Measurements from ENCODE around the gene INPP4A. TPM values are rescaled to one million over a fixed set of nuclear protein-coding genes. Genes with fewer than 3 reads are reported as not detected.

INPP4A gene
- total RNA-seq, 2 experiments from 2014 or later, result 147 to 159 TPM

- Mint-ChIP-seq H3K27ac (peak overlapping the region; percentile 84), H3K27me3 (no peaks in the 10 kb centered on the region), H3K9me3 (no peaks in the 10 kb centered on the region), H3K4me1 (peaks cover 84% of the 10 kb centered on the region), H3K4me3 (peak overlapping the region; percentile 81), H3K36me3 (peaks cover 16% of the 10 kb centered on the region)
- ATAC-seq (ENCODE audit: low read depth) (no peak), DNase-seq (no peak)
- POLR2A ChIA-PET, result interaction anchor here (13.6 kb wide), 1 partner anchor 21 kb away, joined by 171 read pairs; no protein-coding TSS in a partner anchor
Observed at GRCh38 chr2:98485453-98485755, 40.7 kb downstream of the INPP4A start.

- ATAC-seq (ENCODE audit: low read depth), result no peak
- Mint-ChIP-seq H3K4me3 (peak overlapping the region; percentile 11), H3K4me1 (peaks cover 78% of the 10 kb centered on the region), H3K36me3 (peaks cover 22% of the 10 kb centered on the region), H3K9me3 (no peaks in the 10 kb centered on the region), H3K27me3 (no peaks in the 10 kb centered on the region), H3K27ac (peak overlapping the region; percentile 12)
- POLR2A ChIA-PET, result interaction anchor here (1.3 to 13.6 kb wide), 3 partner anchors 16 to 22 kb away, joined by 3 to 171 read pairs (median 11); no protein-coding TSS in a partner anchor
- DNase-seq, result no peak
Observed at GRCh38 chr2:98486374-98486981, 41.8 kb downstream of the INPP4A start.

GRCh38 chr2:98487101-98487805 lies 42.6 kb downstream of the INPP4A start:
- peaks cover 29% of the 10 kb centered on the region for H3K36me3 Mint-ChIP-seq
- POLR2A ChIA-PET, result interaction anchor here (0.8 to 13.6 kb wide), 8 partner anchors 8 to 33 kb away, joined by 3 to 171 read pairs (median 5); no protein-coding TSS in a partner anchor
- H3K27ac Mint-ChIP-seq, result no peak overlapping the region
- no peak for DNase-seq
- no peaks in the 10 kb centered on the region for H3K9me3 Mint-ChIP-seq
- no peak overlapping the region for H3K4me3 Mint-ChIP-seq
- H3K4me1 Mint-ChIP-seq, result peaks cover 74% of the 10 kb centered on the region
- no peaks in the 10 kb centered on the region for H3K27me3 Mint-ChIP-seq
- ATAC-seq (ENCODE audit: low read depth), result no peak

- Mint-ChIP-seq H3K27me3 (no peaks in the 10 kb centered on the region), H3K27ac (peak overlapping the region; percentile 58), H3K4me3 (no peak overlapping the region), H3K36me3 (peaks cover 31% of the 10 kb centered on the region), H3K4me1 (peaks cover 72% of the 10 kb centered on the region), H3K9me3 (no peaks in the 10 kb centered on the region)
- DNase-seq (no peak), ATAC-seq (ENCODE audit: low read depth) (peak; percentile 40)
- POLR2A ChIA-PET, result interaction anchor here (0.8 to 2.5 kb wide), 7 partner anchors 8 to 33 kb away, joined by 3 to 15 read pairs (median 3); no protein-coding TSS in a partner anchor
Observed at GRCh38 chr2:98487806-98488189, 43.1 kb downstream of the INPP4A start.

- DNase-seq (no peak), ATAC-seq (ENCODE audit: low read depth) (no peak)
- peaks cover 34% of the 10 kb centered on the region for H3K36me3 Mint-ChIP-seq
- H3K4me1 Mint-ChIP-seq, result peaks cover 73% of the 10 kb centered on the region
- no peaks in the 10 kb centered on the region for H3K27me3 Mint-ChIP-seq
- peak overlapping the region; percentile 58 for H3K27ac Mint-ChIP-seq
- H3K9me3 Mint-ChIP-seq, result no peaks in the 10 kb centered on the region
- H3K4me3 Mint-ChIP-seq, result no peak overlapping the region
- POLR2A ChIA-PET, result interaction anchor here (0.7 to 2.5 kb wide), 5 partner anchors 9 to 121 kb away, joined by 3 to 15 read pairs (median 7); no protein-coding TSS in a partner anchor
Observed at GRCh38 chr2:98488252-98488651, 43.6 kb downstream of the INPP4A start.

GRCh38 chr2:98489486-98489885 lies 44.8 kb downstream of the INPP4A start:
- H3K9me3 Mint-ChIP-seq, result peaks cover 5% of the 10 kb centered on the region
- peaks cover 60% of the 10 kb centered on the region for H3K4me1 Mint-ChIP-seq
- H3K4me3 Mint-ChIP-seq, result no peak overlapping the region
- ATAC-seq (ENCODE audit: low read depth) (no peak), DNase-seq (no peak)
- H3K27me3 Mint-ChIP-seq, result no peaks in the 10 kb centered on the region
- peaks cover 38% of the 10 kb centered on the region for H3K36me3 Mint-ChIP-seq
- POLR2A ChIA-PET, result interaction anchor here (2.4 kb wide), 1 partner anchor 10 kb away, joined by 7 read pairs; no protein-coding TSS in a partner anchor
- H3K27ac Mint-ChIP-seq, result no peak overlapping the region

GRCh38 chr2:98489971-98490962 lies 45.6 kb downstream of the INPP4A start:
- Mint-ChIP-seq H3K4me3 (no peak overlapping the region), H3K27me3 (no peaks in the 10 kb centered on the region), H3K36me3 (peaks cover 44% of the 10 kb centered on the region), H3K27ac (peak overlapping the region; percentile 8), H3K4me1 (peaks cover 52% of the 10 kb centered on the region), H3K9me3 (peaks cover 8% of the 10 kb centered on the region)
- POLR2A ChIA-PET, result interaction anchor here (2.4 kb wide), 1 partner anchor 11 kb away, joined by 7 read pairs; no protein-coding TSS in a partner anchor
- ATAC-seq (ENCODE audit: low read depth) (no peak), DNase-seq (no peak)

GRCh38 chr2:98492441-98492840 lies 47.8 kb downstream of the INPP4A start:
- H3K36me3 Mint-ChIP-seq, result peaks cover 60% of the 10 kb centered on the region
- peaks cover 25% of the 10 kb centered on the region for H3K9me3 Mint-ChIP-seq
- no peak overlapping the region for H3K27ac Mint-ChIP-seq
- peaks cover 40% of the 10 kb centered on the region for H3K4me1 Mint-ChIP-seq
- DNase-seq (no peak), ATAC-seq (ENCODE audit: low read depth) (no peak)
- POLR2A ChIA-PET, result interaction anchor here (1.5 kb wide), 1 partner anchor 27 kb away, joined by 3 read pairs; no protein-coding TSS in a partner anchor
- no peaks in the 10 kb centered on the region for H3K27me3 Mint-ChIP-seq
- no peak overlapping the region for H3K4me3 Mint-ChIP-seq

- H3K4me3 Mint-ChIP-seq, result no peak overlapping the region
- peaks cover 76% of the 10 kb centered on the region for H3K36me3 Mint-ChIP-seq
- no peak overlapping the region for H3K27ac Mint-ChIP-seq
- DNase-seq (no peak), ATAC-seq (ENCODE audit: low read depth) (no peak)
- peaks cover 30% of the 10 kb centered on the region for H3K9me3 Mint-ChIP-seq
- H3K27me3 Mint-ChIP-seq, result no peaks in the 10 kb centered on the region
- POLR2A ChIA-PET, result interaction anchor here (0.6 kb wide), 1 partner anchor 84 kb away, joined by 3 read pairs; no protein-coding TSS in a partner anchor
- H3K4me1 Mint-ChIP-seq, result peaks cover 22% of the 10 kb centered on the region
Observed at GRCh38 chr2:98494699-98495098, 50.0 kb downstream of the INPP4A start.

GRCh38 chr2:98496750-98497493 lies 52.3 kb downstream of the INPP4A start:
- ATAC-seq (ENCODE audit: low read depth) (no peak), DNase-seq (no peak)
- peak overlapping the region; percentile 31 for H3K27ac Mint-ChIP-seq
- no peaks in the 10 kb centered on the region for H3K27me3 Mint-ChIP-seq
- peaks cover 77% of the 10 kb centered on the region for H3K36me3 Mint-ChIP-seq
- H3K4me1 Mint-ChIP-seq, result peaks cover 25% of the 10 kb centered on the region
- peaks cover 30% of the 10 kb centered on the region for H3K9me3 Mint-ChIP-seq
- no peak overlapping the region for H3K4me3 Mint-ChIP-seq
- POLR2A ChIA-PET, result no interaction called here

- Mint-ChIP-seq H3K4me3 (no peak overlapping the region), H3K27ac (no peak overlapping the region), H3K36me3 (peaks cover 73% of the 10 kb centered on the region), H3K4me1 (peaks cover 34% of the 10 kb centered on the region), H3K9me3 (peaks cover 30% of the 10 kb centered on the region), H3K27me3 (no peaks in the 10 kb centered on the region)
- ATAC-seq (ENCODE audit: low read depth), result no peak
- no peak for DNase-seq
- POLR2A ChIA-PET, result no interaction called here
Observed at GRCh38 chr2:98498703-98499440, 54.2 kb downstream of the INPP4A start.

- ATAC-seq (ENCODE audit: low read depth) (no peak), DNase-seq (no peak)
- Mint-ChIP-seq H3K4me3 (no peak overlapping the region), H3K9me3 (peaks cover 19% of the 10 kb centered on the region), H3K4me1 (peaks cover 51% of the 10 kb centered on the region), H3K36me3 (peaks cover 60% of the 10 kb centered on the region), H3K27me3 (no peaks in the 10 kb centered on the region), H3K27ac (peak overlapping the region; percentile 32)
- POLR2A ChIA-PET, result no interaction called here
Observed at GRCh38 chr2:98500561-98500960, 55.9 kb downstream of the INPP4A start.
